ENCODE measurements around the gene IP6K1. TPM values are rescaled to one million over a fixed set of nuclear protein-coding genes. Genes with fewer than 3 reads are reported as not detected.

IP6K1 gene
- 31.4 and 46.3 TPM in 2 replicates for total RNA-seq

GRCh38 chr3:49786357-49787181 lies at the start of gene IP6K1:
Gene IP6K1, minus strand, starts transcription at chr3:49786542. Its CDS starts 38,502 bp downstream, at chr3:49748040.

GRCh38 chr3:49813497-49814174 lies 27.3 kb upstream of the IP6K1 start, which contains the start of gene UBA7:
Gene UBA7, minus strand, starts transcription at chr3:49813953. Its CDS starts 166 bp downstream, at chr3:49813787.

GRCh38 chr3:49802719-49803464 lies 16.6 kb upstream of the IP6K1 start, which contains the start of gene INKA1:
Gene INKA1, plus strand, starts transcription at chr3:49803261. Its CDS starts 132 bp downstream, at chr3:49803393.

GRCh38 chr3:49799761-49800160 lies 13.4 kb upstream of the IP6K1 start, which contains the start of gene CDHR4:
Gene CDHR4, minus strand, starts transcription at chr3:49799873. Its CDS starts 61 bp downstream, at chr3:49799812.

GRCh38 chr3:49723628-49724551 lies 62.5 kb downstream of the IP6K1 start, which contains the start of gene GMPPB:
Gene GMPPB, minus strand, starts transcription at chr3:49723951. Its CDS starts 225 bp downstream, at chr3:49723726.

GRCh38 chr3:49719214-49719884 lies 67.0 kb downstream of the IP6K1 start, which contains the start of gene AMIGO3:
Gene AMIGO3, minus strand, starts transcription at chr3:49719684. Its CDS starts 219 bp downstream, at chr3:49719465.

GRCh38 chr3:49689046-49689907 lies 97.1 kb downstream of the IP6K1 start, which contains the start of the genes MST1 and RNF123:
Gene MST1, minus strand, starts transcription at chr3:49689474. Its CDS starts 783 bp downstream, at chr3:49688691.
Gene RNF123, plus strand, starts transcription at chr3:49689557. Its CDS starts 1,609 bp downstream, at chr3:49691166.

Other genes with a start within 250 kb of the IP6K1 start
- under 0.01 and 0.17 TPM in 2 replicates for gene BSN, start 232.1 kb downstream of the IP6K1 start, total RNA-seq
- 134 and 165 TPM in 2 replicates for gene APEH, start 112.2 kb downstream of the IP6K1 start, total RNA-seq
- gene MST1, start 97.1 kb downstream of the IP6K1 start, total RNA-seq = 6.5 and 10.4 TPM in 2 replicates
- 26.2 and 35.1 TPM in 2 replicates for gene RNF123, start 97.0 kb downstream of the IP6K1 start, total RNA-seq
- 0.29 and 1.8 TPM in 2 replicates for gene AMIGO3, start 66.9 kb downstream of the IP6K1 start, total RNA-seq
- gene GMPPB, start 62.6 kb downstream of the IP6K1 start, total RNA-seq = 22.0 and 30.5 TPM in 2 replicates
- 0.33 TPM in 1 of 2 replicates, not detected in the other for gene CDHR4, start 13.3 kb upstream of the IP6K1 start, total RNA-seq
- gene INKA1, start 16.7 kb upstream of the IP6K1 start, total RNA-seq = 9.3 and 10.5 TPM in 2 replicates
- 46.7 and 92.1 TPM in 2 replicates for gene UBA7, start 27.4 kb upstream of the IP6K1 start, total RNA-seq
- 1.2 and 4.4 TPM in 2 replicates for gene TRAIP, start 70.0 kb upstream of the IP6K1 start, total RNA-seq
- gene CAMKV, start 83.4 kb upstream of the IP6K1 start, total RNA-seq = not detected in 2 replicates
- gene MST1R, start 117.3 kb upstream of the IP6K1 start, total RNA-seq = 1.7 and 1.9 TPM in 2 replicates
- 14.1 and 19.2 TPM in 2 replicates for gene MON1A, start 143.3 kb upstream of the IP6K1 start, total RNA-seq
- 38.2 and 64.1 TPM in 2 replicates for gene RBM6, start 153.6 kb upstream of the IP6K1 start, total RNA-seq

All from smooth muscle cell of trachea (primary cell).